ENCODE results near the gene CPN2. TPM values are rescaled to one million over a fixed set of nuclear protein-coding genes. Genes with fewer than 3 reads are reported as not detected.

Gene CPN2
- total RNA-seq, 1 donor from 2014 or later, result not detected

DNA sequence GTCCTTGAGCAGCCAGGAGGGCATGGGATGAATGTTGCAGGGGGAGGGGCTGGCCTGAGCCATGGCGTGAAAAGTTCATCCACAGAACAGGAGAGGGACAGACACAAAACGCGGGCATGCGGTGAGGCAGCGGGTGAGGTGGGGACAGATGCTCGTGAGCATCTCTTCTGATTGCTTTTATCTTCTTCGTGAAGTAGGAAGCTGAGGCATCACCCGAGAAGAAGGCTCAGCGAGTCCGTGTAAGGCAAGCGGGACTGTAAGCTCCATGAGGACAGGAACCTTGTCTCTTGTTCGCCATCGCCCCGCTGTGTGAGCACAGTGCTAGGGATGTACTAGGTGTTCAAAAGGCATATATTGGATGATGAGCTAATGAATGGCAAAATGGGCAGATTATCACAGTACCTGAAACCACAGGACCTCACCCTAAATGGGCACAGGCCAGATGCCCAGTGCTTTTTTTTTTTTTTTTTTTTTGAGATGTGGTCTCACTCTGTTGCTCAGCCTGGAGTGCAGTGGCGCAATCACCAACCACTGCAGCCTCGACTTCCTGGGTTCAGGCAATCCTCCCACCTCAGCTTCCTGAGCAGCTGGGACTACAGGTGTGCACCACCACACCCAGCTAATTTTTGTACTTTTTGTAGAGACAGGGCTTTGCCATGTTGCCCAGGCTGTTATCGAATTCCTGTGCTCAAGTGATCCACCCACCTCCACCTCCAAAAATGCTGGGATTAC lies 46.8 kb downstream of the CPN2 start:
- H3K4me1 ChIP-seq (ENCODE audit: control insufficient read depth in 3 of 3, insufficient read depth in 3 of 3, low read length in 3 of 3), result peaks cover 2 to 7% (median 5%) of the 10 kb centered on the region in 3 donors
- H3K27me3 ChIP-seq (ENCODE audit: control insufficient read depth in 3 of 3, insufficient read depth in 3 of 3, low read length in 3 of 3), result peaks cover 2 to 11% (median 6%) of the 10 kb centered on the region in 3 donors
- H3K36me3 ChIP-seq (ENCODE audit: control insufficient read depth in 3 of 3, insufficient read depth in 3 of 3, low read length in 3 of 3), result no peaks in the 10 kb centered on the region
- H3K9ac ChIP-seq (ENCODE audit: low read depth in 1 of 3, low read length in 3 of 3), result no peak overlapping the region
- H3K9me3 ChIP-seq (ENCODE audit: control insufficient read depth in 3 of 3, low read length in 3 of 3), result no peaks in the 10 kb centered on the region
- no peak overlapping the region for H3K27ac ChIP-seq (ENCODE audit: low read depth, low read length)
- no peak overlapping the region for H3K4me3 ChIP-seq (ENCODE audit: low read length in 3 of 3)

DNA sequence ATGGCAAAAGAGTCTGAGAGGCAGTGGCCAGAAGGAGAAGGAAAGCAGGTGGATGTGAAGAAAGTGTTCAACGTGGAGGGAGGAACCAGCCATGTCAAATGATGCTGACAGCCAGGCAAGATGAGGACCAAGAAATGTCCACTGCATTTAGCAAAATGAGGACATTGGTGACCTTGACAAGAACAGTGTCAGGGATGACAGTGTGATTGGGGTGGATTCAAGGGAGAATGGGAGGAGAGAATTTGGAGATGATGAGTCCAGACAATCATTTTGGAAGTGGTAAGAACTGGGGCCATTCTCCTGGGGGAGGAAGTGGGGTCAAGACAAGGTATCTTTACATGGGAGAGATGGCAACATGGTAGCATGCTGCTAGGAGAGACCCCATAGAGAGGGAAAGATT lies 47.4 kb downstream of the CPN2 start:
- H3K36me3 ChIP-seq (ENCODE audit: control insufficient read depth in 3 of 3, insufficient read depth in 3 of 3, low read length in 3 of 3), result no peaks in the 10 kb centered on the region

DNA sequence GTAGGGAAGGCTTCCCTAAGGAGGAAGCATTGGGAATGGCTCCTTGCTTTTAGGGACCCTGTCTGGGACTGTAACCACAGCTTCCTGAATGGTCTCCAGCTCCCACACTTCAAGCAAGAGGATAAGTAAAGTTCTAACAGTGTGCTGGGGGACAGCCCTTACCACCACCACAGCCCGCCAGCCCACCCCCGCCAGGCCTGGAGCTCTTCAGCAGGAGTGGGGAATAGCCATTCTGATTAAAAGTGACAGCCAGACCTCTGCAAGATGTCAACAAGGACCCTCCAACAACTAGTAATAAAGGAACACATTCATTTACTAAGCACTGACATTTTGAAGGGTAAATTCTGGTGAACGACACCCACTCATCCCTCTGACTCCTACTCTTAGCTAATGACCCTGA lies 49.4 kb downstream of the CPN2 start:
- Histone ChIP-seq H3K9ac (ENCODE audit: low read depth in 1 of 3, low read length in 3 of 3) (no peak overlapping the region), H3K9me3 (ENCODE audit: control insufficient read depth in 3 of 3, low read length in 3 of 3) (no peaks in the 10 kb centered on the region), H3K27ac (ENCODE audit: low read depth, low read length) (no peak overlapping the region), H3K36me3 (ENCODE audit: control insufficient read depth in 3 of 3, insufficient read depth in 3 of 3, low read length in 3 of 3) (no peaks in the 10 kb centered on the region), H3K4me3 (ENCODE audit: low read length in 3 of 3) (no peak overlapping the region), H3K27me3 (ENCODE audit: control insufficient read depth in 3 of 3, insufficient read depth in 3 of 3, low read length in 3 of 3) (peaks cover 2 to 11% (median 6%) of the 10 kb centered on the region in 3 donors), H3K4me1 (ENCODE audit: control insufficient read depth in 3 of 3, insufficient read depth in 3 of 3, low read length in 3 of 3) (peaks cover 0 to 7% (median 5%) of the 10 kb centered on the region in 3 donors)

More for the DNA sequence above, 47.4 kb downstream of the CPN2 start:
- Histone ChIP-seq H3K27me3 (ENCODE audit: control insufficient read depth in 3 of 3, insufficient read depth in 3 of 3, low read length in 3 of 3) (peaks cover 2 to 11% (median 6%) of the 10 kb centered on the region in 3 donors), H3K27ac (ENCODE audit: low read depth, low read length) (no peak overlapping the region), H3K4me1 (ENCODE audit: control insufficient read depth in 3 of 3, insufficient read depth in 3 of 3, low read length in 3 of 3) (peaks cover 2 to 7% (median 5%) of the 10 kb centered on the region in 3 donors), H3K9me3 (ENCODE audit: control insufficient read depth in 3 of 3, low read length in 3 of 3) (no peaks in the 10 kb centered on the region), H3K9ac (ENCODE audit: low read depth in 1 of 3, low read length in 3 of 3) (no peak overlapping the region), H3K4me3 (ENCODE audit: low read length in 3 of 3) (no peak overlapping the region)

DNA sequence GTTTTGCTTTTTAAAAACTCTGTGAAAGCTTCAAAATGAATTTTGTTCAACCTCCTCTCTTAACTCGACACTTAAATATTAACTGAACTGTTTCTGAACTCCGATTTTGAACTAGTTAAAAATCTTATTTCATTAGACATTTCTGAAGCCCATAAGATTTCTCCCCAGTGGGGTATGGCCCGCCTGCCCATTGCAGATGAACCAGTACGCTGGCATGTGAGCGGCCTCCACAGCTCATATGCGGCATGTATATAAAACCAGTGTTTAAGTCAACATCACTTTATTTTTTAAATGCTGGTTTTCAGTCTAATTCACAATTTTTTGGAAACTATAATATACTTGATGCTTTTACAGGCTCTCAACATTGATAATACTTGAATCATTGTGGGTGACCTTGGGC lies 50.2 kb downstream of the CPN2 start:
- Histone ChIP-seq H3K9ac (ENCODE audit: low read depth in 1 of 3, low read length in 3 of 3) (no peak overlapping the region), H3K36me3 (ENCODE audit: control insufficient read depth in 3 of 3, insufficient read depth in 3 of 3, low read length in 3 of 3) (no peaks in the 10 kb centered on the region), H3K9me3 (ENCODE audit: control insufficient read depth in 3 of 3, low read length in 3 of 3) (no peaks in the 10 kb centered on the region), H3K27ac (ENCODE audit: low read depth, low read length) (no peak overlapping the region), H3K4me1 (ENCODE audit: control insufficient read depth in 3 of 3, insufficient read depth in 3 of 3, low read length in 3 of 3) (peaks cover 4 to 10% (median 10%) of the 10 kb centered on the region in 3 donors), H3K4me3 (ENCODE audit: low read length in 3 of 3) (no peak overlapping the region), H3K27me3 (ENCODE audit: control insufficient read depth in 3 of 3, insufficient read depth in 3 of 3, low read length in 3 of 3) (peaks cover 0 to 5% (median 2%) of the 10 kb centered on the region in 3 donors)

DNA sequence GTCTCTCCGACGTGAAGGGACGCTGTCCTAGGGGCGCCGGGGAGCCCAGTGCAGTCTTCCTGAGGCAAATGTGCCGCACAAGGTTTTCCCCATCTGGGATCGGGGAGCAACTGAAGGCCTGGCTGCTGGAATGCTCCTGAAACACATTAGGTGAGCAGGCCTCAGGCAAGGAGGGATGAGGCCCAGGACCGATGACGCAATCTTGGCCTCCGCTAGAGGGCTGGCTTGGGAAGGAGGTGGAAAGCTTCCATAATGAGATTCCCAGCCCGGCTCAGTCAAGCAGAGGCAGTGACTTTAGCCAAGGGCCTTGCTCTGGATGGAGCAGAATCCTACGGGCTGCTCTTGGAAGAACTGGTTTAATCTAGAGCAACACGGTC lies 50.8 kb downstream of the CPN2 start:
- Histone ChIP-seq H3K9me3 (ENCODE audit: control insufficient read depth in 3 of 3, low read length in 3 of 3) (no peaks in the 10 kb centered on the region), H3K36me3 (ENCODE audit: control insufficient read depth in 3 of 3, insufficient read depth in 3 of 3, low read length in 3 of 3) (no peaks in the 10 kb centered on the region), H3K4me1 (ENCODE audit: control insufficient read depth in 3 of 3, insufficient read depth in 3 of 3, low read length in 3 of 3) (peaks cover 4 to 10% (median 10%) of the 10 kb centered on the region in 3 donors), H3K4me3 (ENCODE audit: low read length in 3 of 3) (no peak overlapping the region), H3K9ac (ENCODE audit: low read depth in 1 of 3, low read length in 3 of 3) (peak overlapping the region; percentile 28 to 45 (median 34)), H3K27me3 (ENCODE audit: control insufficient read depth in 3 of 3, insufficient read depth in 3 of 3, low read length in 3 of 3) (peaks cover 0 to 5% (median 0%) of the 10 kb centered on the region in 3 donors), H3K27ac (ENCODE audit: low read depth, low read length) (no peak overlapping the region)

DNA sequence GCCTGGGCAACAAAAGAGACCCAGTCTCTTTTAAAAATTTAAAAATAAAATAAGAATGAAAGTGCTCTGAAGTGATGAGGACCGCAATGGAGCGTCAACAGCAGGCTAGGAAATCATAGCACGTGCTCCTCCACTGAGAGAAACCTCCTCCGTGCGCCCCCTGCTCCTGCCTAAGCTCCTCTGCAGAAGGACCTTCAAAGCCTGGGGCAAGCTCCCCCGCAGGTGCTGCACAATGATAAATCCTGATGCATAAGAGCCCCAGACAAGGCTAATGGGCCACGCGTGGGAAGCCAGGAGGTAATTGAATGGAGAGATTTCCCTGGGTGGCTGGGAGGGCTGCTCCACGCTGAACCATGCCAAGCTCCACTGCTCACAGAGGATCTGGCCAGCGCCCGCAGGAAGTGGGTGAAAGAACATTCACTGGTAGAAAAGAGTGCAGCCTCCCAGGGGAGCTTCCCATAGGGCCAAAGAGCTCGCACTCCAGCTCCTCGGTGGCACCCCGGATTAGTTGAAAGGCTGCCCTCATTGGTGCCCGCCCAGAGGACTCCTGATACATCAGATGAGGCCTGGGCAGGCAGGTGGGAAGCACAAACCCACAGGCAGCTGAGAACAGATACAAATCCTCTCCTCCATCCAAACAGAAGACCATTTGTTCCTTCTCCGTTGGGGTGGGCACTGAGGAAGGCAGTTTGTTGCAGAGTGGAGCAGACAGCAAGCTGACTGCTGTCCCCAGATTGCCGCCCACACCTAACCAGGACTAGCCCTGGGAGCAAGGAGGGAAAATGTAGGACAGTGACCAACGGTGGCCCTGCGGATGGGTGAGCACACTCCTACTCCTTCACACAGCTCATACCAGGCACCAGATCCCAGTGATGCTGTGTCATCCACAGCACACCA lies 52.5 kb downstream of the CPN2 start:
- Histone ChIP-seq H3K9me3 (ENCODE audit: control insufficient read depth in 3 of 3, low read length in 3 of 3) (no peaks in the 10 kb centered on the region), H3K9ac (ENCODE audit: low read depth in 1 of 3, low read length in 3 of 3) (no peak overlapping the region), H3K27ac (ENCODE audit: low read depth, low read length) (no peak overlapping the region), H3K36me3 (ENCODE audit: control insufficient read depth in 3 of 3, insufficient read depth in 3 of 3, low read length in 3 of 3) (no peaks in the 10 kb centered on the region), H3K27me3 (ENCODE audit: control insufficient read depth in 3 of 3, insufficient read depth in 3 of 3, low read length in 3 of 3) (no peaks in the 10 kb centered on the region), H3K4me1 (ENCODE audit: control insufficient read depth in 3 of 3, insufficient read depth in 3 of 3, low read length in 3 of 3) (peaks cover 4 to 10% (median 10%) of the 10 kb centered on the region in 3 donors), H3K4me3 (ENCODE audit: low read length in 3 of 3) (no peak overlapping the region)

DNA sequence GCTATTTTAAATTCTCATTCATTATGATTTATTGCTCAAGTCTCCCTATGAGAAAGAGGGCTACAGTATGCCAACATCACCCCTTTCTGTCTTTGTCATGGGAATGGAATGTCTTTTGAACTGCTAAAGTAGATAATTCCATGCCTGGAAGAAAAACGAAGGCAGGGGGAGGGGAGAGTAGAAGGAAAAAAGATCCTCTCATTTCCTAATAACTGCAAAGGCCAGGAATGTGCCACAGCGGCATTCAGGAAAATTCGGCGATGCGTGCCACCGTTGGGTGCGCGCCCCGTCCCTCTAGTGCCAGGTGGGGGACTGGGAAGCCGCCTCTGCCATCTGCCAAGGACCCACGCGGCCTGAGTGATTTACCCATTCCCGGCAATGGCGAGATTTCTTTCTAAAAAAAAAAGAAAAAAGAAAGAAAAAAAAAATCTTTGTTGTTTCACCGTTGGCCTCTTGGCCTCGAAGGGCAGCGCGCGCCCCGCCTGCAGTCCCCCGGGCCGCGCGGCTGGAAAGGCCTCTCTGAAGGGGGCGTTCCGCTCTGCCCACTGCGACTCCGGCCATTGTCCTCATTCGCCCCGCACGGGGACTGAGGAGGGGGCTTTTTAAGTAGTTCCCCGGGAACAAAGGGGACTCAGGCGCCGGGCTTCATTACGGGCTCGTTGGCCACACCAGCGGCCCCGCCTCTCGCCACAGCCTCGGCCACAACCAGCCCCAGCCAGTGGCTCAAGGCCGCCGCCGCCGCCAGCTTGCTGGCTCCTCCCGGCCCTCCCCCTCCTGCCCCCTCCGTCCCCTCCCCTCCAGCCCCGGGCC lies 54.5 kb downstream of the CPN2 start:
- H3K4me3 ChIP-seq (ENCODE audit: low read length in 3 of 3), result peak overlapping the region in 2 of 3 donors; percentile 35 to 48
- H3K9me3 ChIP-seq (ENCODE audit: control insufficient read depth in 3 of 3, low read length in 3 of 3), result no peaks in the 10 kb centered on the region
- H3K36me3 ChIP-seq (ENCODE audit: control insufficient read depth in 3 of 3, insufficient read depth in 3 of 3, low read length in 3 of 3), result no peaks in the 10 kb centered on the region
- H3K9ac ChIP-seq (ENCODE audit: low read depth in 1 of 3, low read length in 3 of 3), result peak overlapping the region in 2 of 3 donors; percentile 48 to 73
- H3K4me1 ChIP-seq (ENCODE audit: control insufficient read depth in 3 of 3, insufficient read depth in 3 of 3, low read length in 3 of 3), result peaks cover 4 to 10% (median 10%) of the 10 kb centered on the region in 3 donors
- H3K27ac ChIP-seq (ENCODE audit: low read depth, low read length), result no peak overlapping the region
- H3K27me3 ChIP-seq (ENCODE audit: control insufficient read depth in 3 of 3, insufficient read depth in 3 of 3, low read length in 3 of 3), result no peaks in the 10 kb centered on the region

DNA sequence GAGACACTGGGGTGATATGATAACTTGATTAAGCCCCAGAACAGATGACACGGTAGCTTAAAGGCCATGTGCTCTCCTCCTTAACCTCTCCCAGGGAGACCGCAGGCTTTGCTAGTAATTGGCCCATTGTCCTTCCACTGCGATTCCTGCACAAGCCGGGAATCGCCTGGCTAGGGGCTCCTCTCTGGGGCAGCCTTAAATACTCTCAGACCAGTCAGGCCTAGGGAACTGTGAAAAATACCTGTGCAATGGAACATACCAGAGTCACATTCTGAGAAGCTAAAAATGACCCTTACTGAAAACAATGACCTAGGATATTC lies 56.3 kb downstream of the CPN2 start:
- H3K4me1 ChIP-seq (ENCODE audit: control insufficient read depth in 3 of 3, insufficient read depth in 3 of 3, low read length in 3 of 3), result peaks cover 4 to 5% (median 5%) of the 10 kb centered on the region in 3 donors
- no peaks in the 10 kb centered on the region for H3K27me3 ChIP-seq (ENCODE audit: control insufficient read depth in 3 of 3, insufficient read depth in 3 of 3, low read length in 3 of 3)
- no peak overlapping the region for H3K9ac ChIP-seq (ENCODE audit: low read depth in 1 of 3, low read length in 3 of 3)
- no peak overlapping the region for H3K27ac ChIP-seq (ENCODE audit: low read depth, low read length)
- no peak overlapping the region for H3K4me3 ChIP-seq (ENCODE audit: low read length in 3 of 3)
- peaks cover 0 to 7% (median 0%) of the 10 kb centered on the region in 3 donors for H3K9me3 ChIP-seq (ENCODE audit: control insufficient read depth in 3 of 3, low read length in 3 of 3)
- no peaks in the 10 kb centered on the region for H3K36me3 ChIP-seq (ENCODE audit: control insufficient read depth in 3 of 3, insufficient read depth in 3 of 3, low read length in 3 of 3)

DNA sequence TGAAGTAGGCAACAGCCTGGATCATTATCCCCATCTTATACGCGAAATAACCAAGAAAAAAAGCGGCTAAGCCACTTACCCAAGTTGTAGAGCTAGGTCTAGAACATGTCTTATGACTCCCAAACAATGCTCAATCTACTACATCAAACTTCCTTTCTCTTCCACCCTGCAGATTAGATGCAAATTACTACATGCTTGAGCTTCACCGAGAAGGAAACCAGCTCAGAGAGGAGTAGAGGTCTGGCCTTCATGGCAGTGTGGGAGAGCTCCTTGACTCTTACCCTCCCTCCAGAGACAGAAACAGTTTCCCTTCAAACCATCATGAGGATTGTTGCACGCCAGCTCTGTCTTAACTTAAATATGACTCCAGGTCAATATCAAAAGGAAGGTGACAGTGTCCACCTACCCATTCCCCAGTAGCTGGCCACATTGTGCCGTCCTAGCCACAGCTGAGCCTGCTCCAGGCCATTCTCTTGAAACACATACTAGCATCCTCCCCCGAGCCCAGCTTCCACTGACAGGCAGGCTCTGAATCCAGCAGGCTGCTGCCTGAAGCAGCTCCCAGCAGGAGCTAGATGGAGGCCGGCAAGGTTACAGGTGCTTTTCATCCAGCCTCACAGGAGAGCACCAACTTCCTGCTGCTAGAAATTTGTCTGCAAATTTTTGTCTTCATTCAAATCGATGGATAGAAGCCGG lies 56.8 kb downstream of the CPN2 start:
- Histone ChIP-seq H3K4me1 (ENCODE audit: control insufficient read depth in 3 of 3, insufficient read depth in 3 of 3, low read length in 3 of 3) (peaks cover 4 to 5% (median 5%) of the 10 kb centered on the region in 3 donors), H3K9ac (ENCODE audit: low read depth in 1 of 3, low read length in 3 of 3) (no peak overlapping the region), H3K27me3 (ENCODE audit: control insufficient read depth in 3 of 3, insufficient read depth in 3 of 3, low read length in 3 of 3) (no peaks in the 10 kb centered on the region), H3K9me3 (ENCODE audit: control insufficient read depth in 3 of 3, low read length in 3 of 3) (peaks cover 0 to 7% (median 0%) of the 10 kb centered on the region in 3 donors), H3K36me3 (ENCODE audit: control insufficient read depth in 3 of 3, insufficient read depth in 3 of 3, low read length in 3 of 3) (no peaks in the 10 kb centered on the region), H3K27ac (ENCODE audit: low read depth, low read length) (no peak overlapping the region), H3K4me3 (ENCODE audit: low read length in 3 of 3) (no peak overlapping the region)
